ENCODE measurements around the gene CBR1. TPM values are rescaled to one million over a fixed set of nuclear protein-coding genes. Genes with fewer than 3 reads are reported as not detected.

The CBR1 gene
- total and polyA plus RNA-seq, 2 of the 13 experiments (the other 11 are each of a cell fraction or from before 2014, with no cell fraction given) = 33.7 to 38.7 TPM

- DNase-seq (ENCODE audit: low spot score) (no peak), FAIRE-seq (no peak), ATAC-seq (no peak)
- in situ Hi-C loops (cut with HindIII; ENCODE audit: extremely low pct_ligation_motif_present, low pct_unique_long_range_greater_than_20kb) = no loop called here
- Histone ChIP-seq H2AFZ (ENCODE audit: low read length) (no peak overlapping the region), H3K27ac (ENCODE audit: extremely low read length, insufficient read depth, low read length) (no peak overlapping the region), H3K79me2 (ENCODE audit: insufficient read depth, low read length) (no peaks in the 10 kb centered on the region), H3K4me2 (ENCODE audit: low read depth, low read length) (no peak overlapping the region), H4K20me1 (ENCODE audit: insufficient read depth, low read length) (no peaks in the 10 kb centered on the region), H3K36me3 (replicated peaks in 1 of 2; ENCODE audit: control insufficient read depth in 1 of 2, insufficient read depth in 2 of 2, low read length in 2 of 2) (no peaks in the 10 kb centered on the region), H3K4me1 (ENCODE audit: insufficient read depth, low read length) (no peaks in the 10 kb centered on the region), H3K27me3 (ENCODE audit: control insufficient read depth in 1 of 2, insufficient read depth in 2 of 2, low read length in 2 of 2) (peaks cover 0 to 10% of the 10 kb centered on the region in 2 experiments; a peak in 1 of 5 replicates), H3K4me3 (replicated peaks in 1 of 3; ENCODE audit: insufficient read depth in 1 of 3, low read depth in 2 of 3, low read length in 3 of 3) (no peak overlapping the region), H3K9me3 (ENCODE audit: low read length) (no peaks in the 10 kb centered on the region), H3K9ac (ENCODE audit: insufficient read depth, low read depth, low read length) (no peak overlapping the region)
- intact Hi-C loops (cut with micrococcal nuclease; ENCODE audit: unreplicated experiment) = no loop called here
- POLR2A ChIA-PET = no interaction called here
- BruUV-seq (replicated peaks) = no TSS peak
- CTCF ChIA-PET (ENCODE audit: low intra/inter-chr PET ratio, low total read pairs) = no interaction called here
- TF ChIP-seq ZNF432 (CRISPR knock-in tag; IDR thresholded peaks at IDR 0.05; ENCODE audit: borderline replicate concordance) (no peak), DRAP1 (CRISPR knock-in tag; IDR thresholded peaks at IDR 0.05) (no peak), ZNF33A (CRISPR knock-in tag; IDR thresholded peaks at IDR 0.05; ENCODE audit: borderline replicate concordance) (no peak), ZNF839 (CRISPR knock-in tag; IDR thresholded peaks at IDR 0.05; ENCODE audit: borderline replicate concordance) (no peak), ZNF737 (CRISPR knock-in tag; IDR thresholded peaks at IDR 0.05; ENCODE audit: borderline replicate concordance) (no peak), ARID3A (IDR thresholded peaks at IDR 0.05; ENCODE audit: low read depth, low read length) (no peak), BRCA1 (CRISPR knock-in tag; IDR thresholded peaks at IDR 0.05) (no peak), CHCHD3 (CRISPR knock-in tag; IDR thresholded peaks at IDR 0.05) (no peak), ZNF670 (CRISPR knock-in tag; IDR thresholded peaks at IDR 0.05; ENCODE audit: borderline replicate concordance) (no peak), HOXA5 (CRISPR knock-in tag; IDR thresholded peaks at IDR 0.05) (no peak), ZNF318 (CRISPR knock-in tag; IDR thresholded peaks at IDR 0.05) (no peak), ZSCAN25 (CRISPR knock-in tag; IDR thresholded peaks at IDR 0.05) (no peak), MTERF4 (CRISPR knock-in tag; IDR thresholded peaks at IDR 0.05) (no peak), ZNF263 (CRISPR knock-in tag; IDR thresholded peaks at IDR 0.05) (no peak), KLF9 (CRISPR knock-in tag; IDR thresholded peaks at IDR 0.05; ENCODE audit: low read depth) (no peak)
These were observed 22.9 kb downstream of the CBR1 start for GRCh38 chr21:36092681-36093080.
